ENCODE measurements around the gene DMD. TPM values are rescaled to one million over a fixed set of nuclear protein-coding genes. Genes with fewer than 3 reads are reported as not detected.

Gene DMD
- total RNA-seq, 1 donor from 2014 or later: 30.6 TPM

- no peak overlapping the region for H3K27ac ChIP-seq
- H3K4me2 ChIP-seq: no peak overlapping the region
- no peak overlapping the region for H3K9ac ChIP-seq
- no peaks in the 10 kb centered on the region for H3F3A ChIP-seq (ENCODE audit: low read depth)
- H3K36me3 ChIP-seq: no peaks in the 10 kb centered on the region
- peaks cover 2% of the 10 kb centered on the region for H3K27me3 Mint-ChIP-seq (ENCODE audit: insufficient read depth, low read depth)
- H3K4me1 ChIP-seq: no peaks in the 10 kb centered on the region
- no peaks in the 10 kb centered on the region for H3K9me3 Mint-ChIP-seq
- H4K20me1 ChIP-seq (ENCODE audit: low read depth): no peaks in the 10 kb centered on the region
- no peak overlapping the region for H3K4me3 ChIP-seq
- H2AFZ ChIP-seq (replicated peaks): no peak overlapping the region
- no peaks in the 10 kb centered on the region for H3K27me3 ChIP-seq
- DNase-seq (ENCODE audit: low spot score): no peak
- H3K4me3 Mint-ChIP-seq: no peak overlapping the region
- H3K9me3 ChIP-seq (ENCODE audit: low read depth): no peaks in the 10 kb centered on the region
- TF ChIP-seq CTCF (IDR thresholded peaks at IDR 0.05): no peak
- no peak for TF ChIP-seq EZH2phosphoT487 (IDR thresholded peaks at IDR 0.05)
- TF ChIP-seq EZH2 (IDR thresholded peaks at IDR 0.05): no peak
- no peak overlapping the region for H3K27ac Mint-ChIP-seq
- H3K36me3 Mint-ChIP-seq: no peaks in the 10 kb centered on the region
- H3K79me2 ChIP-seq (ENCODE audit: low read depth): no peaks in the 10 kb centered on the region
- no peaks in the 10 kb centered on the region for H3K4me1 Mint-ChIP-seq
Observed at GRCh38 chrX:32183066-32183465, 1028.3 kb downstream of the DMD start.

GRCh38 chrX:32176510-32176909 is 1034.8 kb downstream of the DMD start:
- peaks cover 5% of the 10 kb centered on the region for H3K9me3 ChIP-seq (ENCODE audit: low read depth)
- no peaks in the 10 kb centered on the region for H3K36me3 ChIP-seq
- Mint-ChIP-seq H3K27ac (no peak overlapping the region), H3K4me1 (no peaks in the 10 kb centered on the region), H3K9me3 (peaks cover 8% of the 10 kb centered on the region), H3K27me3 (ENCODE audit: insufficient read depth, low read depth) (peaks cover 3% of the 10 kb centered on the region), H3K36me3 (no peaks in the 10 kb centered on the region), H3K4me3 (no peak overlapping the region)
- H3K4me3 ChIP-seq: no peak overlapping the region
- no peak overlapping the region for H2AFZ ChIP-seq (replicated peaks)
- H3K27ac ChIP-seq: no peak overlapping the region
- H3K79me2 ChIP-seq (ENCODE audit: low read depth): no peaks in the 10 kb centered on the region
- no peaks in the 10 kb centered on the region for H3K27me3 ChIP-seq
- no peaks in the 10 kb centered on the region for H3F3A ChIP-seq (ENCODE audit: low read depth)
- no peaks in the 10 kb centered on the region for H3K4me1 ChIP-seq
- no peak overlapping the region for H3K9ac ChIP-seq
- no peaks in the 10 kb centered on the region for H4K20me1 ChIP-seq (ENCODE audit: low read depth)
- DNase-seq (ENCODE audit: low spot score): no peak
- no peak for TF ChIP-seq EZH2phosphoT487 (IDR thresholded peaks at IDR 0.05)
- TF ChIP-seq CTCF (IDR thresholded peaks at IDR 0.05): no peak
- TF ChIP-seq EZH2 (IDR thresholded peaks at IDR 0.05): no peak
- H3K4me2 ChIP-seq: no peak overlapping the region

- Histone ChIP-seq H3K9ac (no peak overlapping the region), H3F3A (ENCODE audit: low read depth) (no peaks in the 10 kb centered on the region), H4K20me1 (ENCODE audit: low read depth) (no peaks in the 10 kb centered on the region), H3K36me3 (no peaks in the 10 kb centered on the region), H3K4me2 (no peak overlapping the region), H3K9me3 (ENCODE audit: low read depth) (no peaks in the 10 kb centered on the region), H3K27me3 (no peaks in the 10 kb centered on the region), H3K4me1 (no peaks in the 10 kb centered on the region), H3K79me2 (ENCODE audit: low read depth) (no peaks in the 10 kb centered on the region), H3K27ac (no peak overlapping the region), H3K4me3 (no peak overlapping the region), H2AFZ (replicated peaks) (no peak overlapping the region)
- TF ChIP-seq EZH2 (IDR thresholded peaks at IDR 0.05): no peak
- TF ChIP-seq CTCF (IDR thresholded peaks at IDR 0.05): no peak
- no peak for TF ChIP-seq EZH2phosphoT487 (IDR thresholded peaks at IDR 0.05)
- no peak for DNase-seq (ENCODE audit: low spot score)
- Mint-ChIP-seq H3K4me3 (no peak overlapping the region), H3K9me3 (peaks cover 5% of the 10 kb centered on the region), H3K4me1 (no peaks in the 10 kb centered on the region), H3K27me3 (ENCODE audit: insufficient read depth, low read depth) (peaks cover 2% of the 10 kb centered on the region), H3K27ac (no peak overlapping the region), H3K36me3 (no peaks in the 10 kb centered on the region)
Observed at GRCh38 chrX:32170481-32170880, 1040.9 kb downstream of the DMD start.

Measured in neural progenitor cell (in vitro differentiated cells).